HepG2 (cell line): ENCODE measurements around the gene FABP2. TPM values are rescaled to one million over a fixed set of nuclear protein-coding genes. Genes with fewer than 3 reads are reported as not detected.

Source experiments
- ATF6 ChIP-seq: sonication (generic); formaldehyde crosslinking; conservative IDR thresholded peaks from 2 replicates; pipeline ENCODE4 v1.4.0; 2020; ENCODE audit warnings: missing genetic modification reagents
- EHMT2 ChIP-seq: fragments of 200-600 bp; sonication (generic); IDR thresholded peaks from 2 replicates; pipeline ENCODE4 v1.7.0; 2017; ENCODE audit warnings: antibody characterized with exemption, low read depth, low read length, borderline replicate concordance
- FOXA1 ChIP-seq, 2 experiments: fragments of 450-650 bp in 1 of 2; sonication (generic) in 1 of 2; formaldehyde crosslinking in 1 of 2; IDR thresholded peaks; 2 replicates each; pipeline versions ENCODE4 v1.4.0 to v1.6.1; 2016 to 2020; ENCODE audit warnings: missing genetic modification reagents in 1 of 2
- GFI1 ChIP-seq: sonication (generic); formaldehyde crosslinking; IDR thresholded peaks from 2 replicates; pipeline ENCODE4 v1.5.0; 2020; ENCODE audit warnings: missing genetic modification reagents, mild to moderate bottlenecking, borderline replicate concordance
- HDAC1 ChIP-seq: sonication (generic); formaldehyde crosslinking; IDR thresholded peaks from 2 replicates; pipeline ENCODE4 v1.5.1; 2020; ENCODE audit warnings: mild to moderate bottlenecking, missing genetic modification reagents
- HOXA9 ChIP-seq: sonication (generic); formaldehyde crosslinking; IDR thresholded peaks from 2 replicates; pipeline ENCODE4 v1.8.1; 2022; ENCODE audit warnings: missing genetic modification reagents, mild to moderate bottlenecking, moderate library complexity, borderline replicate concordance
- KMT2B ChIP-seq: IDR thresholded peaks from 2 replicates; pipeline ENCODE4 v1.6.1; 2016; ENCODE audit warnings: missing genetic modification reagents, missing compliant biosample characterization
- MED1 ChIP-seq: sonication (generic); formaldehyde crosslinking; IDR thresholded peaks from 2 replicates; pipeline ENCODE4 v1.4.0; 2020; ENCODE audit warnings: missing genetic modification reagents
- MXI1 ChIP-seq: IDR thresholded peaks from 3 replicates; pipeline ENCODE4 v1.6.1; 2012; ENCODE audit warnings: low read depth, low read length, inconsistent platforms, borderline replicate concordance
- SP140L ChIP-seq: sonication (generic); formaldehyde crosslinking; IDR thresholded peaks from 2 replicates; pipeline ENCODE4 v1.4.0; 2020; ENCODE audit warnings: missing genetic modification reagents, borderline replicate concordance
- USF2 ChIP-seq, 2 experiments: sonication (generic) in 1 of 2; formaldehyde crosslinking in 1 of 2; IDR thresholded peaks; 2 replicates each; pipeline versions ENCODE4 v1.5.1 to v1.6.1; 2011 to 2020; ENCODE audit warnings: borderline replicate concordance in 1 of 2, low read depth in 1 of 2, low read length in 1 of 2, mild to moderate bottlenecking in 1 of 2, missing genetic modification reagents in 1 of 2, moderate library complexity in 1 of 2
- ZBTB4 ChIP-seq: sonication (generic); formaldehyde crosslinking; IDR thresholded peaks from 2 replicates; pipeline ENCODE4 v1.4.0; 2020; ENCODE audit warnings: missing genetic modification reagents, mild to moderate bottlenecking, borderline replicate concordance
- ZFP1 ChIP-seq: IDR thresholded peaks from 2 replicates; pipeline ENCODE4 v1.6.1; 2016
- ZNF337 ChIP-seq: sonication (generic); formaldehyde crosslinking; IDR thresholded peaks from 2 replicates; pipeline ENCODE4 v1.5.1; 2020; ENCODE audit warnings: missing genetic modification reagents, low read depth, mild to moderate bottlenecking, borderline replicate concordance
- ZNF441 ChIP-seq: sonication (generic); formaldehyde crosslinking; IDR thresholded peaks from 2 replicates; pipeline ENCODE4 v1.7.0; 2021; ENCODE audit warnings: missing genetic modification reagents, borderline replicate concordance
- ZNF512 ChIP-seq: sonication (generic); formaldehyde crosslinking; IDR thresholded peaks from 2 replicates; pipeline ENCODE4 v1.4.0; 2020; ENCODE audit warnings: mild to moderate bottlenecking, missing genetic modification reagents
- ZNF550 ChIP-seq: sonication (generic); formaldehyde crosslinking; IDR thresholded peaks from 2 replicates; pipeline ENCODE4 v1.4.0; 2020; ENCODE audit warnings: mild to moderate bottlenecking, missing genetic modification reagents, borderline replicate concordance
- ZNF713 ChIP-seq: sonication (generic); formaldehyde crosslinking; IDR thresholded peaks from 2 replicates; pipeline ENCODE4 v1.4.0; 2020; ENCODE audit warnings: mild to moderate bottlenecking, missing genetic modification reagents
- polyA plus RNA-seq, 8 experiments: library from polyadenylated mRNA; depleted of rRNA in 3 of 8; stranded (reverse) in 7 of 8; unstranded in 1 of 8; fragments of >200 nt; fragmentation: Illumina TruSeq in 4 of 8; extraction: Trizol in 4 of 8; gene quantifications; 2 replicates each; pipeline versions ENCODE4 v1.2.1 to v1.2.3, GENCODE V29; 2011 to 2016; ENCODE audit warnings: low read depth in 4 of 8, missing spikeins in 1 of 8, mixed read lengths in 1 of 8; ENCODE audit not compliant: insufficient read depth in 1 of 8
- total RNA-seq, 5 experiments: library from RNA; depleted of rRNA; stranded (reverse); fragments of >200 nt; fragmentation: Illumina TruSeq; extraction: Trizol; gene quantifications; 2 replicates each; pipeline ENCODE4 v1.2.3, GENCODE V29; 2016; ENCODE audit warnings: low read depth in 1 of 5

Gene FABP2
- total and polyA plus RNA-seq, 2 of the 13 experiments (the other 11 are each of a cell fraction or from before 2014, with no cell fraction given), result 0.78 to 1.2 TPM

GRCh38 chr4:119300101-119300978 is 21.6 kb downstream of the FABP2 start (continued):
- TF ChIP-seq HOXA9, result peak; percentile 58; the same call in 1 of the 2 replicates
- peak; percentile 74 for TF ChIP-seq HDAC1
- TF ChIP-seq ZNF713 (CRISPR knock-in tag), result no peak
- TF ChIP-seq MED1, result peak; percentile 91
- TF ChIP-seq GFI1 (CRISPR knock-in tag), result peak; percentile 88
- TF ChIP-seq ZBTB4, result no peak
- TF ChIP-seq SP140L (CRISPR knock-in tag), result no peak; the same call in 1 of the 2 replicates
- 0 out of 2 replicates have a peak, but pooled peaks have one; percentile 47 for TF ChIP-seq ZNF550 (CRISPR knock-in tag)
- peak; percentile 76; the same call in 2 of the 3 replicates for TF ChIP-seq MXI1
- TF ChIP-seq ATF6 (CRISPR knock-in tag), result 0 out of 2 replicates have a peak, but pooled peaks have one; percentile 42
- peak; percentile 55; the same call in 1 of the 2 replicates for TF ChIP-seq USF2 (IDR thresholded peaks at IDR 0.05; ENCODE audit: low read depth, low read length)
- TF ChIP-seq USF2 (CRISPR knock-in tag; IDR thresholded peaks at IDR 0.05; ENCODE audit: borderline replicate concordance), result peak; percentile 78
- peak; percentile 90 for TF ChIP-seq KMT2B
- TF ChIP-seq ZNF512 (CRISPR knock-in tag), result no peak
- no peak for TF ChIP-seq FOXA1 (IDR thresholded peaks at IDR 0.05)
- peak; percentile 29 for TF ChIP-seq FOXA1 (CRISPR knock-in tag; IDR thresholded peaks at IDR 0.05)
- peak; percentile 89 for TF ChIP-seq ZNF337
- TF ChIP-seq ZFP1 (CRISPR knock-in tag), result 0 out of 2 replicates have a peak, but pooled peaks have one; percentile 72
- no peak; the same call in 1 of the 2 replicates for TF ChIP-seq EHMT2
- peak; percentile 89 for TF ChIP-seq ZNF441 (CRISPR knock-in tag)
